ENCODE data around the gene MICAL3.
A peak's percentile ranks its signal among the peaks of the same experiment; 100 is the strongest.

The MICAL3 gene

DNA sequence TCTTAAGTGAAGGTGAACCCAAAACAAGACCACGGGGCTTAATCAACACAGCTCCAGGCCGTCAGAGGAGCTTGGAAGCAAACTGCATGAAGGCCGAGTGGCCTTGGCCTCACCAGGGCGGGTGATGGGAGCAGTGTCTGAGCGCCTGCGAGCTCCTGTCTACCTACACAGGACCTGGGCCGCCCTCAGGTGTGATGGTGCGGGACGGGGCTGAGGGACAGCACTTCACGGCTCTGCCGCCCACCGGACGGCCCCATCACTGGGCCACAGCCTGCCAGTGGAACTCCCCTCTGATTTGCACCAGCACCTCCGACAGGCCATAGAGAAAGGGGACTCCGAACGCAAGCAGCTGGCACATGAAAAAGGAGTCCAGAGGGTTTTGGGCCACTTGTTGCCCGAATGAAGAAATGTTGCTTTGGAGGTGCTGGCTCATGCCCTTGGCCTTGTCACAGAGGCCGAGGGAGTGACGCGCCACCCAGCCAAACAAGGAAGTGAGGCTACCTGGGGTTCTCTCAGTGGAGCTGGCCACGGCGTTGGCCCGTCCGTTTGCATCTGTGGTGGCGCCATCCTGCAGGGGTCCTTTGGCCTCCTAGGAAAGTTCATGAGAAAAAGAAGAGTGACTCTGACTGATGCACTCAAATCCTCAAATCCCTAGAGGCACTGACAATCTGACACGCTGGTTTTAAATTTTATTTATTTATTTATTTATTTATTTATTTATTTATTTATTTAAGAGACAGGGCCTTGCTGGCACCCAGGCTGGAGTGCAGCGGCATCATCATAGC, 159.8 kb downstream of the MICAL3 start:
- H3K9me3 Mint-ChIP-seq, result no peaks in the 10 kb centered on the region
- H3K4me3 Mint-ChIP-seq, result no peak overlapping the region
- no peaks in the 10 kb centered on the region for H3K27me3 Mint-ChIP-seq (ENCODE audit: low read depth)
- no peak overlapping the region for H3K27ac Mint-ChIP-seq
- no peak for DNase-seq (ENCODE audit: low spot score)
- peaks cover 5% of the 10 kb centered on the region for H3K4me1 Mint-ChIP-seq (ENCODE audit: low read depth)
- H3K36me3 Mint-ChIP-seq (ENCODE audit: low read depth), result peaks cover 2% of the 10 kb centered on the region

GRCh38 chr22:17862646-17863181, 161.6 kb downstream of the MICAL3 start:
- Mint-ChIP-seq H3K36me3 (ENCODE audit: low read depth) (peaks cover 2% of the 10 kb centered on the region), H3K4me1 (ENCODE audit: low read depth) (peaks cover 5% of the 10 kb centered on the region), H3K4me3 (no peak overlapping the region), H3K27ac (peak overlapping the region; percentile 41), H3K9me3 (no peaks in the 10 kb centered on the region), H3K27me3 (ENCODE audit: low read depth) (no peaks in the 10 kb centered on the region)
- DNase-seq (ENCODE audit: low spot score), result no peak

GRCh38 chr22:17861909-17862308, 162.5 kb downstream of the MICAL3 start:
- Mint-ChIP-seq H3K27ac (no peak overlapping the region), H3K27me3 (ENCODE audit: low read depth) (no peaks in the 10 kb centered on the region), H3K4me1 (ENCODE audit: low read depth) (peaks cover 5% of the 10 kb centered on the region), H3K9me3 (no peaks in the 10 kb centered on the region), H3K4me3 (no peak overlapping the region), H3K36me3 (ENCODE audit: low read depth) (peaks cover 2% of the 10 kb centered on the region)
- no peak for DNase-seq (ENCODE audit: low spot score)

DNA sequence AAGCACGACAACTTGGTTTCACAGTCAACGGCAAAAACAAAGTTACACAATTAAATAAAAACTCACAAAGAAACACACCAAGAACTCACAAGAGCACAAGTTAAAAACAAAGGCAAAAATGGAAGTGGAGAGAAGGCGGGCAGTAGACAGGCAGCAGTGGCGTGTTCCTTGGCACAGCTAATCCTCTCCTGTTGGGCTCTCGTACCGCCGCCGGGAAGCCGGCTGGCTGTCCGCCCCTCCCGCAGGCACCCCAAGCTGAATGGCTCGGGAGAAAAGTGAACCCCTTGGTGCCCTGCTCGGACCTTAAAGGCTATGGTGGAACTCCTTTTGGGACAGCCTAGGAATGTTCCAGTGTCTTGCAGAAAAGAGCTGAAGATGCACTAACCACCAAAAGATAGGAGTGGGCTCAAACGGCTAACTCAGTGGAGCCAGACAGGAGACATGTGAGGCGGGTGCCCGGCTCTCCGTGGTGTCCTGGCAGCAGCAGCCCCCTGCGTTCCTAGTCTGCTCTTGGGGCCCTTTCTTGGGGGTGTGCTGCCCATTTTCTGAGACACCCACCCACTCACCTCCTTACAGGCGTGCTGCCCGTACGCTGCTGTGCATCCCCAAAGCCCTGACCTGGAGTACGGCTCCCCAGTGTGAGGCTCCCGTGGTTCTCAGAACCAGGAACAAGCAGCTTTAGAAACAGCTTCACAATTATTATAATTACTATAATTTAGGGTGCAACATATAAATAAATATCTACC, 164.0 kb downstream of the MICAL3 start:
- Mint-ChIP-seq H3K36me3 (ENCODE audit: low read depth) (peaks cover 2% of the 10 kb centered on the region), H3K27ac (no peak overlapping the region), H3K4me3 (no peak overlapping the region), H3K27me3 (ENCODE audit: low read depth) (no peaks in the 10 kb centered on the region), H3K9me3 (no peaks in the 10 kb centered on the region), H3K4me1 (ENCODE audit: low read depth) (peaks cover 5% of the 10 kb centered on the region)
- DNase-seq (ENCODE audit: low spot score), result no peak

GRCh38 chr22:17858033-17858432, 166.3 kb downstream of the MICAL3 start:
- Mint-ChIP-seq H3K4me3 (no peak overlapping the region), H3K9me3 (no peaks in the 10 kb centered on the region), H3K36me3 (ENCODE audit: low read depth) (peaks cover 2% of the 10 kb centered on the region), H3K27me3 (ENCODE audit: low read depth) (no peaks in the 10 kb centered on the region), H3K4me1 (ENCODE audit: low read depth) (peaks cover 7% of the 10 kb centered on the region), H3K27ac (no peak overlapping the region)
- DNase-seq (ENCODE audit: low spot score), result no peak

DNA sequence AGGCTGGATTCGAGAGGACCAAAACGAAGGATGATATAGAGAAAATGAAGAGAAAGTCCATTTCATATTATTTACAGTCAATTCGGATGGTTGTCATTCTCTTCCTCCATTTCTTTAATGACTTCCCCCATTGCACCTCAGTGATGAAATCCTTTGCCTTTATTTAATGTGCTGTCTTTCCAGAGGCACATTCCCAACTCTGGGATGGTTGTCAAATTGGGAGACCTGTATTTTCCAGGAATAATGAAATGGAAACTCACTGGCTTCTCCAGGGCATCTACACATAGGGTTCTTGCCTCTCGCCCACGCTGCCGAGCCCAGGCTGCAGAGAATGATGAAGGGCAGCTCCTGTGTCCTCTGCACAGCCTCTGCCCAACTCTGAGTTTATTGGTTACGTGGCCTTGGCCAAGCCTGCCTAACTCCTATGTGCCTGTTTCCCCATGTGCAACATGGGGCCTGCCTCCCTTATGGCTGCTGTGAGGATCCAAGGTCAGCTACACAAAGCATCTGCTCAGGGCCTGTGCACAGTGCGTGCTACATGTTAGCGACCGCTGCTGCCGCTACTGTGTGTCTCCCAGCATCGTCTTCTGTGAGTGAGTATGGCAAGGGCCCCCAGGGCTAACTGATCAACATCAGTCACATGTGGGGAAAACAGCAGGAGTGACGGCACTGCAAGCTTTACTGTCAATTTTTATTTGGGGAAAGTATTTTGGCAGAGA, 168.6 kb downstream of the MICAL3 start:
- no peaks in the 10 kb centered on the region for H3K9me3 Mint-ChIP-seq
- peaks cover 2% of the 10 kb centered on the region for H3K4me1 Mint-ChIP-seq (ENCODE audit: low read depth)
- DNase-seq (ENCODE audit: low spot score), result no peak
- H3K27me3 Mint-ChIP-seq (ENCODE audit: low read depth), result no peaks in the 10 kb centered on the region
- no peak overlapping the region for H3K27ac Mint-ChIP-seq
- H3K36me3 Mint-ChIP-seq (ENCODE audit: low read depth), result no peaks in the 10 kb centered on the region
- no peak overlapping the region for H3K4me3 Mint-ChIP-seq

- peaks cover 2% of the 10 kb centered on the region for H3K4me1 Mint-ChIP-seq (ENCODE audit: low read depth)
Observed at GRCh38 chr22:17853073-17853472, 171.3 kb downstream of the MICAL3 start.

GRCh38 chr22:17851759-17852158, 172.6 kb downstream of the MICAL3 start:
- Mint-ChIP-seq H3K27ac (no peak overlapping the region), H3K4me3 (no peak overlapping the region), H3K4me1 (ENCODE audit: low read depth) (peaks cover 2% of the 10 kb centered on the region), H3K9me3 (no peaks in the 10 kb centered on the region), H3K27me3 (ENCODE audit: low read depth) (no peaks in the 10 kb centered on the region), H3K36me3 (ENCODE audit: low read depth) (no peaks in the 10 kb centered on the region)
- no peak for DNase-seq (ENCODE audit: low spot score)

More at GRCh38 chr22:17853073-17853472, 171.3 kb downstream of the MICAL3 start:
- H3K36me3 Mint-ChIP-seq (ENCODE audit: low read depth), result no peaks in the 10 kb centered on the region
- H3K27me3 Mint-ChIP-seq (ENCODE audit: low read depth), result no peaks in the 10 kb centered on the region
- no peak overlapping the region for H3K27ac Mint-ChIP-seq
- H3K9me3 Mint-ChIP-seq, result no peaks in the 10 kb centered on the region
- no peak for DNase-seq (ENCODE audit: low spot score)
- no peak overlapping the region for H3K4me3 Mint-ChIP-seq

DNA sequence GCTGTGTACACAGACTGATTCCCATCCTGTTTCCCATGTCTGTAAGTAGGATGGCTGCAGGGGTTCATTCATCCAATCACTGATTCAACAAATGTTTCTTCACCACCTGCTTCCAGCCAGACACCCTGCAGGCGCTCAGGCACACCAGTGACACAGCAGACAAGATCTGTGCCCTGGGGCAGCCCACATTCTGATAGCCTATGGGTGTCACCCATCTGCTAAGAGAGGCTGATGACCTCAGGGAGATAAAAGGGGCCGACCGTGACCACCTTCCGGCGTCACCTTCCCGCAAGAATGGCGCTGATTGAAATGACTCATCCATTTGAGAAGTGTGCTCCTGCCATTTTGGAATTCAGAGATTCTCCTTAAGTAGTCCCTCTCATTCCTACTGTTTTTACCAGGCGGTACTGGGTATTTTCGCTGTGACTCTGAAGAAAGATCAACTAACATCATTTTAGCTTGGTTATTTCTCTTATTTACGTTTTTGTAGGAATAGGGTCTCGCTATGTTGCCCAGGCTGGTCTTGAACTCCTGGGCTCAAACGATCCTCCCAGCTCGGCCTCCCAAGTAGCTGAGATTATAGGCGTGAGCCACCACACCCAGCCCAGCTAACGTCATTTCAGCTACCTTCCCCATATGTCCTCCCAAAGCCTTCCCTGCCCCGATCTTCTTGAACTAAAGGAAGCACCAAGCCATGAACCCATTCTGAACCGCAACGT, 176.8 kb downstream of the MICAL3 start:
- Mint-ChIP-seq H3K4me1 (ENCODE audit: low read depth) (peaks cover 3% of the 10 kb centered on the region), H3K9me3 (no peaks in the 10 kb centered on the region), H3K27ac (no peak overlapping the region), H3K4me3 (no peak overlapping the region), H3K36me3 (ENCODE audit: low read depth) (no peaks in the 10 kb centered on the region), H3K27me3 (ENCODE audit: low read depth) (no peaks in the 10 kb centered on the region)
- DNase-seq (ENCODE audit: low spot score), result no peak

GRCh38 chr22:17846326-17846992, 177.9 kb downstream of the MICAL3 start:
- H3K27ac Mint-ChIP-seq, result no peak overlapping the region
- no peak overlapping the region for H3K4me3 Mint-ChIP-seq
- peaks cover under 1% of the 10 kb centered on the region for H3K36me3 Mint-ChIP-seq (ENCODE audit: low read depth)
- no peak for DNase-seq (ENCODE audit: low spot score)
- H3K27me3 Mint-ChIP-seq (ENCODE audit: low read depth), result no peaks in the 10 kb centered on the region
- H3K9me3 Mint-ChIP-seq, result no peaks in the 10 kb centered on the region
- peaks cover 5% of the 10 kb centered on the region for H3K4me1 Mint-ChIP-seq (ENCODE audit: low read depth)

GRCh38 chr22:17845790-17846189, 178.6 kb downstream of the MICAL3 start:
- no peak overlapping the region for H3K4me3 Mint-ChIP-seq
- H3K27me3 Mint-ChIP-seq (ENCODE audit: low read depth), result no peaks in the 10 kb centered on the region
- no peak for DNase-seq (ENCODE audit: low spot score)
- peaks cover 5% of the 10 kb centered on the region for H3K4me1 Mint-ChIP-seq (ENCODE audit: low read depth)
- H3K27ac Mint-ChIP-seq, result no peak overlapping the region
- no peaks in the 10 kb centered on the region for H3K9me3 Mint-ChIP-seq
- H3K36me3 Mint-ChIP-seq (ENCODE audit: low read depth), result peaks cover 3% of the 10 kb centered on the region

GRCh38 chr22:17845327-17845726, 179.0 kb downstream of the MICAL3 start:
- Mint-ChIP-seq H3K36me3 (ENCODE audit: low read depth) (peaks cover 3% of the 10 kb centered on the region), H3K4me1 (ENCODE audit: low read depth) (peaks cover 5% of the 10 kb centered on the region), H3K27me3 (ENCODE audit: low read depth) (no peaks in the 10 kb centered on the region), H3K9me3 (no peaks in the 10 kb centered on the region), H3K27ac (no peak overlapping the region), H3K4me3 (no peak overlapping the region)
- no peak for DNase-seq (ENCODE audit: low spot score)

- Mint-ChIP-seq H3K27ac (no peak overlapping the region), H3K27me3 (ENCODE audit: low read depth) (no peaks in the 10 kb centered on the region), H3K9me3 (no peaks in the 10 kb centered on the region), H3K4me3 (no peak overlapping the region), H3K36me3 (ENCODE audit: low read depth) (peaks cover 3% of the 10 kb centered on the region), H3K4me1 (ENCODE audit: low read depth) (peaks cover 5% of the 10 kb centered on the region)
- no peak for DNase-seq (ENCODE audit: low spot score)
Observed at GRCh38 chr22:17844150-17844549, 180.2 kb downstream of the MICAL3 start.

Data from T-helper 2 cell treated with Interferon-gamma antibody and Interleukin-4, amounts not matched to agents 5 μg/mL and 100 μg/mL, for 36 hours (primary cell).